Liver (tissue), 9 donors: ENCODE measurements around the gene ANKRD49. TPM values are rescaled to one million over a fixed set of nuclear protein-coding genes. Genes with fewer than 3 reads are reported as not detected.
A peak's percentile ranks its signal among the peaks of the same experiment; 100 is the strongest.

Source experiments
- DNase-seq: peaks from one replicate; pipeline ENCODE4 v3.0.0-alpha.2; 2017; ENCODE audit warnings: low spot score
- H3K27ac ChIP-seq, 2 donors: one replicate each; pipeline ENCODE4 v1.7.0; 2013; ENCODE audit warnings: inconsistent platforms in 2 of 2, low read length in 2 of 2, control low read depth in 1 of 2, low read depth in 1 of 2, mild to moderate bottlenecking in 1 of 2
- H3K27me3 ChIP-seq, 4 donors: one replicate each; pipeline versions ENCODE4 v1.6.1 to v1.7.0; 2013; ENCODE audit warnings: low read length in 3 of 4, inconsistent platforms in 1 of 4, mild to moderate bottlenecking in 1 of 4, moderate library complexity in 1 of 4; ENCODE audit not compliant: control insufficient read depth in 4 of 4, insufficient read depth in 4 of 4
- H3K36me3 ChIP-seq, 4 donors: one replicate each; pipeline versions ENCODE4 v1.6.1 to v1.7.0; 2013; ENCODE audit warnings: low read length in 3 of 4, mild to moderate bottlenecking in 3 of 4, low read depth in 1 of 4, moderate library complexity in 1 of 4; ENCODE audit not compliant: control insufficient read depth in 4 of 4, insufficient read depth in 3 of 4
- H3K4me1 ChIP-seq, 4 donors: one replicate each; pipeline versions ENCODE4 v1.6.1 to v1.7.0; 2013; ENCODE audit warnings: low read length in 3 of 4, mild to moderate bottlenecking in 3 of 4, moderate library complexity in 1 of 4; ENCODE audit not compliant: control insufficient read depth in 4 of 4, insufficient read depth in 4 of 4
- H3K4me3 ChIP-seq, 3 donors: one replicate each; pipeline versions ENCODE4 v1.6.1 to v1.7.0; 2013; ENCODE audit warnings: low read length in 3 of 3, control low read depth in 1 of 3, low read depth in 1 of 3, mild to moderate bottlenecking in 1 of 3
- H3K9ac ChIP-seq, 2 donors: one replicate each; pipeline ENCODE4 v1.7.0; 2013; ENCODE audit warnings: low read length in 2 of 2, mild to moderate bottlenecking in 2 of 2, moderate library complexity in 2 of 2, control low read depth in 1 of 2, low read depth in 1 of 2
- H3K9me3 ChIP-seq, 4 donors: one replicate each; pipeline versions ENCODE4 v1.6.1 to v1.7.0; 2013; ENCODE audit warnings: low read length in 3 of 4; ENCODE audit not compliant: control insufficient read depth in 4 of 4
- ATF3 ChIP-seq: IDR thresholded peaks from 2 replicates; pipeline ENCODE4 v1.6.1; 2016; ENCODE audit warnings: antibody characterized with exemption
- CTCF ChIP-seq: fragments of 150-350 bp; IDR thresholded peaks from 2 replicates; pipeline ENCODE4 v1.5.1; 2017; ENCODE audit warnings: improper control_type of control experiment, low read depth, low read length; ENCODE audit not compliant: missing input control
- FOXA1 ChIP-seq: IDR thresholded peaks from 2 replicates; pipeline ENCODE4 v1.6.1; 2016; ENCODE audit warnings: antibody characterized with exemption
- FOXA2 ChIP-seq: IDR thresholded peaks from 2 replicates; pipeline ENCODE4 v1.6.1; 2016; ENCODE audit warnings: antibody characterized with exemption
- GABPA ChIP-seq, 2 donors: IDR thresholded peaks in 1 of 2; conservative IDR thresholded peaks in 1 of 2; 2 replicates each; pipeline ENCODE4 v1.6.1; 2016; ENCODE audit warnings: antibody characterized with exemption in 2 of 2, mild to moderate bottlenecking in 1 of 2, moderate library complexity in 1 of 2
- HNF4G ChIP-seq: IDR thresholded peaks from 2 replicates; pipeline ENCODE4 v1.6.1; 2016; ENCODE audit warnings: antibody characterized with exemption
- JUND ChIP-seq, 2 donors: IDR thresholded peaks; 2 replicates each; pipeline ENCODE4 v1.6.1; 2016; ENCODE audit warnings: antibody characterized with exemption in 2 of 2
- MAX ChIP-seq: IDR thresholded peaks from 2 replicates; pipeline ENCODE4 v1.6.1; 2016; ENCODE audit warnings: antibody characterized with exemption
- NR2F2 ChIP-seq: IDR thresholded peaks from 2 replicates; pipeline ENCODE4 v1.6.1; 2016; ENCODE audit warnings: antibody characterized with exemption
- RAD21 ChIP-seq, 2 donors: IDR thresholded peaks; 2 replicates each; pipeline ENCODE4 v1.6.1; 2016; ENCODE audit warnings: antibody characterized with exemption in 2 of 2, mild to moderate bottlenecking in 2 of 2
- SP1 ChIP-seq: IDR thresholded peaks from 2 replicates; pipeline ENCODE4 v1.6.1; 2018; ENCODE audit warnings: antibody characterized with exemption, mild to moderate bottlenecking
- TAF1 ChIP-seq: conservative IDR thresholded peaks from 2 replicates; pipeline ENCODE4 v1.6.1; 2016; ENCODE audit warnings: antibody characterized with exemption, mild to moderate bottlenecking
- YY1 ChIP-seq: IDR thresholded peaks from 2 replicates; pipeline ENCODE4 v1.6.1; 2016; ENCODE audit warnings: antibody characterized with exemption, mild to moderate bottlenecking
- ZBTB33 ChIP-seq: IDR thresholded peaks from 2 replicates; pipeline ENCODE4 v1.6.1; 2016; ENCODE audit warnings: antibody characterized with exemption
- WGBS: extraction: QIAGEN DNeasy Blood & Tissue Kit; methylation state at CpG from one replicate; pipeline ENCODE4 v1.1.7; 2013; 5-methylcytosine and 5-hydroxymethylcytosine counted together
- polyA plus RNA-seq, 2 donors: library from polyadenylated mRNA; stranded (reverse) in 1 of 2; unstranded in 1 of 2; fragments of 200-250 nt in 1 of 2; fragments of >200 nt in 1 of 2; fragmentation: Nextera tagmentation in 1 of 2; extraction: Ambion mirVana in 1 of 2; gene quantifications; one replicate each; pipeline versions ENCODE4 v1.2.1 to v1.2.3, GENCODE V29; 2013 to 2015
- total RNA-seq, 2 donors: library from RNA; depleted of rRNA; stranded (reverse); fragments of >200 nt; gene quantifications; one replicate each; pipeline ENCODE4 v1.2.3, GENCODE V29; 2014
- donor health status: healthy.
- donor health status: healthy.
- donor health status: healthy.
- donor health status: healthy.
- donor health status: healthy.

The ANKRD49 gene
- total and polyA plus RNA-seq, 4 donors = 5.4 to 12.3 (median 9.8) TPM

- no peaks in the 10 kb centered on the region for H3K27me3 ChIP-seq
- peaks cover 0 to 3% (median 0%) of the 10 kb centered on the region in 4 donors for H3K4me1 ChIP-seq
- no peak overlapping the region for H3K9ac ChIP-seq
- WGBS = 50% methylated on average over 5 of the region's 5 CpGs
- H3K27ac ChIP-seq = no peak overlapping the region
- TF ChIP-seq RAD21 (IDR thresholded peaks at IDR 0.05) (peak; percentile 30 to 70), GABPA (IDR thresholded peaks at IDR 0.05 in 1 of 2, conservative IDR thresholded peaks at IDR 0.05 in 1 of 2) (no peak), JUND (IDR thresholded peaks at IDR 0.05) (no peak), YY1 (no peak), NR2F2 (no peak), SP1 (no peak), ATF3 (no peak), TAF1 (no peak), CTCF (peak; percentile 20)
- no peak for DNase-seq
- H3K4me3 ChIP-seq = no peak overlapping the region
- no peaks in the 10 kb centered on the region for H3K36me3 ChIP-seq
- no peaks in the 10 kb centered on the region for H3K9me3 ChIP-seq
These were observed 27.9 kb downstream of the ANKRD49 start for GRCh38 chr11:94521684-94522083.

DNA sequence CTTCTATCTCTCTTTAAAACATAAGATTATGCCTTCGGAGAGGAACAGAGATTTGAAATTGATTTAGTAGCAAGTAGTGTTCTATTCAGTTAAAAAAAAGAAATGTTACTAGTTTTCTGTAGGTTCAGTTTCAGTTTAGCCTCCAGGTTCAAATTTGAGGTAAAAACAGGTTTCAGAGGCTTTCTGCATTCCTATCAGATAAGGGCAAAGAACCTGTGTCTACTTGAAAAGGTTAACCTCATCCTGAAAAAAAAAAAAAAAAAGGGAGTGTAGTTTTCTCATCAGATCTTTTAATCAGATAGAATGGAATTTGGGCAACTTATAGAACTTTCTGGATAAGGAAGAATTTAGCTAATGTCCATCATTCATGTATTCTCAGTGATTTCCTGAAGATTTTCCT, 30.6 kb downstream of the ANKRD49 start:
- Histone ChIP-seq H3K27ac (no peak overlapping the region), H3K4me1 (peaks cover 0 to 3% (median 0%) of the 10 kb centered on the region in 4 donors), H3K9me3 (no peaks in the 10 kb centered on the region), H3K4me3 (no peak overlapping the region), H3K27me3 (no peaks in the 10 kb centered on the region), H3K36me3 (no peaks in the 10 kb centered on the region), H3K9ac (no peak overlapping the region)
- no peak for TF ChIP-seq ATF3
- no peak for TF ChIP-seq FOXA2
- no peak for TF ChIP-seq NR2F2
- TF ChIP-seq YY1 = no peak
- TF ChIP-seq HNF4G = no peak
- no peak for TF ChIP-seq RAD21 (IDR thresholded peaks at IDR 0.05)
- no peak for TF ChIP-seq ZBTB33
- no peak for TF ChIP-seq FOXA1
- no peak for TF ChIP-seq MAX
- WGBS = 82% methylated on average over 1 of the region's 1 CpG
- DNase-seq = no peak
